HG03025 (cell line): ENCODE results near the gene ASMTL.
"Not testable (repeated sequence)": the region's sequence is repeated elsewhere in the genome, so short reads cannot be mapped to it uniquely, and the experiment has no call there.

ENCODE experiments used
- ATAC-seq: cut with Tn5 transposase; IDR thresholded peaks from one replicate; pipeline ENCODE4 v1.9.1; 2021; ENCODE audit warnings: mild to moderate bottlenecking, moderate library complexity; ENCODE audit not compliant: unreplicated experiment, low FRiP score

ASMTL gene, protein sequence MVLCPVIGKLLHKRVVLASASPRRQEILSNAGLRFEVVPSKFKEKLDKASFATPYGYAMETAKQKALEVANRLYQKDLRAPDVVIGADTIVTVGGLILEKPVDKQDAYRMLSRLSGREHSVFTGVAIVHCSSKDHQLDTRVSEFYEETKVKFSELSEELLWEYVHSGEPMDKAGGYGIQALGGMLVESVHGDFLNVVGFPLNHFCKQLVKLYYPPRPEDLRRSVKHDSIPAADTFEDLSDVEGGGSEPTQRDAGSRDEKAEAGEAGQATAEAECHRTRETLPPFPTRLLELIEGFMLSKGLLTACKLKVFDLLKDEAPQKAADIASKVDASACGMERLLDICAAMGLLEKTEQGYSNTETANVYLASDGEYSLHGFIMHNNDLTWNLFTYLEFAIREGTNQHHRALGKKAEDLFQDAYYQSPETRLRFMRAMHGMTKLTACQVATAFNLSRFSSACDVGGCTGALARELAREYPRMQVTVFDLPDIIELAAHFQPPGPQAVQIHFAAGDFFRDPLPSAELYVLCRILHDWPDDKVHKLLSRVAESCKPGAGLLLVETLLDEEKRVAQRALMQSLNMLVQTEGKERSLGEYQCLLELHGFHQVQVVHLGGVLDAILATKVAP

DNA sequence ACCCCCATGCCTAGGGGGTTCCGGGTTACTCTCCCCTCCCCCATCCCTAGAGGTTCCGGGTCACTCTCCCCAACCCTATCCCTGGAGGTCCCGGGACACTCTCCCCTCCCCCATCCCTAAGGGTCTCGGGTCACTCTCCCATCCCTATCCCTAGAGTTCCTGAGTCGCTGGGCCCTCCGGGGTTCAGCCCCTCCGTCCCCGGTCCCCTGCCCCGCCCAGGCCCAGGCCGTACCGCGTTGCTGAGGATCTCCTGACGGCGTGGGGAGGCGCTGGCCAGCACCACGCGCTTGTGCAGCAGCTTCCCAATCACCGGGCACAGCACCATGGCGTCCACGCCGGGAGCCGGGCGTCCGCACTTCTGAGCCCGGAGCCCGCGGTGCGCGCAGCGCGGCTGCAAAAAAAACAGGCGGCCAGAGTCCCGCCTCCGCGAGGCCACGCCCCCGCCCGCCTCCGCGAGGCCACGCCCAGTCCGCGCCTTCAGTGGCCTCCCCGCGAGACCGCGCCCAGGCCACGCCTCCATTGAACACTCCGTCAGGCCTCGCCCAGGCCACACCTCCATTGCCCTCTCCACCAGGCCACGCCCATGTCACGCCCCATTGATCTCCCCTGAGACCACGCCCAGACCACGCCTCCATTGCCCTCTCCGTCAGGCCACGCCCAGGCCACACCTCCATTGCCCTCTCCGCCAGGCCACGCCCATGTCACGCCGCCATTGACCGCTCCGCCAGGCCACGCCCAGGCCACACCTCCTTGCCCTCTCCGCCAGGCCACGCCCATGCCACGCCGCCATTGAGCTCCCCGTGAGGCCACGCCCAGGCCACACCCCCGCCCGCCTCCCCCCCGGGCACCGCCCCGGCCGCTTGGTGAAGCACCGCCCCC is at the start of gene ASMTL:
ASMTL (minus strand) TSS at position 394 of the 879 bp plus-strand sequence; CDS start at position 325, 69 bp downstream.
- peak; percentile 67 for ATAC-seq

DNA sequence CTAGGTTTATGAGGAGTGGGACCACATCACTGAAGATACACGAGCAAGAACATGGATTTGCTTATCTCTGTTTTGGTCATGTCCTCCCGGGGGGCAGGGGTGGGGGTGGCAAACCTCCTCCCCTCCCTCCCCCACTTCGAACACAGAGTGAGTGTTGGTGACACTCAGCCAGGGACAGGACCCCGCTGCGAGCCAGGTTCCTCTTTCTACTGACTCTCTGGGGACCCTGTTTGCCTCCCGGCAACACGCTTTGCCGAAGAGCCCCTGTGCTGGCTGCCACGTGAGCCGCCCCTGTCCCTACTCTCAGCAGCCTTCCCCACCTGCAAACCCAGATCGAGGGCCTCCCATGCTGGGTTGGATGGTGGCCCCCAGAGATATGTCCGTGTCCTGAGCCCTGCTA is 49.5 kb upstream of the ASMTL start:
- no peak for ATAC-seq

DNA sequence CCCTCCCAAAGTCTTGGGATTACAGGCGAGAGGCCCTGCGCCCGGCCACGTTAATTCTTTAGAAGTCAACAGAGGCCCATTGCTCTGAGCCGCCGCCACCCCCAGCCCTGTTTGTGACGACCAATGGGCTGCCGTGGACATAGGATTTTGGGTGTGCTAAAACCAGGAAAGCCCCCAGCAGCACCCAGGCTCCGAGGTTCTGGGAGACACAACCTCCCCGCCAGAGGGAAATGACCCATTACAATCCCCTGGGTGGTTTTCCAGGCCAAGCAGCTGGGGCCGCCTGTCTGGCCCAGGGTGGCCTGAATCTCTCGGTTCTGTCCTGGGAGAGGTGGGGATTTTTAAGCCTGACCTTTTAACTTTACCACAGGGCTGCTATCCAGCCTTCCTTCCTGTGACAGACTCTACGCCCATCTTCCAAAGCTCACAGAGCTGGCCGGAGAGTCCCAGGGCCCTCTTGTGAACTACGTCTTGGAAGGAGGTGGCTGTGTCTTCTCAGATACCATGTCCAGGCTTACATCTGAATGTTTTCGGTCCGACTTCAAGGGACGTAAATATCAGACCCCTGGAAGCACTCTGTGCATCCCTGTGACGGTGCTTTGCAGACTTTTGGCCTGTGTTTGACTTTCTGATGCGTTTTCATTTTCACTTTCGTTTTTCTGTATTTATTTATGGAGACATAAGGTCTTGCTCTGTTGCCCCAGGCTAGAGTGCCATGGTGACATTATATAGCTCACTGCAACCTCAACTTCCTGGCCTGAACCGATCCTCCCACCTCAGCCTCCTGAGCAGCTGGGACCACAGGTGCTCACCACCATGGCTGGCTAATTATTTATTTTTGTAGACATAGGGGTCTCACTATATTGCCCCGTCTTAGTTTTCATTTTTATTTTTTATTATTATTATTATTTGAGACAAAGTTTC is 48.3 kb upstream of the ASMTL start:
- ATAC-seq = peak; percentile 51

DNA sequence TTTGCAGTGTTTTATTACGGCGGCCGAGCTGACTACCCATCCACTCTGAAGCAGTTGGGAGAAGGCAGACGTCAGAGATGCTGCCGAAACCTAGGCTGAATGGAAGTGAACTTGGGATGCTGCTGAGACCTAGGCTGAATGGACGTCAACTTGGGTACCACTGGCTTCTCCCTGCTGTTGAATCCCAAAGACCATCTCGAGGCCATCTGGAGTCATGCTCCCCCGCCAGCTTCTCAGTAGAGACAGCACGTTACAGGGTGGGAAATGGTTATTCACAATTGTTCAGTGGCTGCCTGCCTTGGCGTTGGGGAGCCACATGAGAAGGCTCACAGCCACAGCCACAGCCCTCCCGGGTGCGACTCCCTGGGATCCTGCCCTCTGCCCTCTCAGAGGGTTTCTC is 43.4 kb upstream of the ASMTL start:
- ATAC-seq = no peak

DNA sequence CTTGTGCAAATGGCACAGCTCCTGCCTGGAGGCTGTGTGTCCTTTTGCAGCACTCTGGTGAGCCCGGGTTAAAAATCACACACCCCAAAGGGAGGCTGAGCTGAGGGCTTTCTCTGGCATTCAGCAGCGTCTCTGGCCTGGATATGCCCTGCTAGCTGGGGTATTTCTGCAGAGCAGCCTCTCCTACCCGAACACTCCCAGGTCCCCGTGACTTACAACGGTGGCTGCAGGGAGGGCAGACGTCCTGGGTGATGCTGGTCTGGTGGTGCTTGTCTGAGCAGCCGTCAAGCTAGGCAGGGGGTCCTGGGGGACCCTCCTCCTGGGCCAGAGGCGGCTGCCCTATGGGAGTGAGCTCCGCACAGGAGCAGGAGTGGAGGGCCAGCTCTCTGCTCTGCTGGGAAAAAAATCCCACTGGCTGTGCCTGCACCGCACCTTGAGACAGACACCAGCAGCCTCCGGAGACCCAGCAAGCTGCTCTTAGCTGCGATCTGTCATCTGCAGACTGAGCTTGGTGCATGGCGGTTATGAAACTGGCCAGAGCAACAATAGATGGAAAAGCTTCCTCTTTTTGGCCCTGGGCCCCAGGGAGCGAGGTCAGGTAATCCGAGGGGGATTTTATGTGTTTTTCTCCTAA is 41.3 kb upstream of the ASMTL start:
- ATAC-seq = peak; percentile 42

DNA sequence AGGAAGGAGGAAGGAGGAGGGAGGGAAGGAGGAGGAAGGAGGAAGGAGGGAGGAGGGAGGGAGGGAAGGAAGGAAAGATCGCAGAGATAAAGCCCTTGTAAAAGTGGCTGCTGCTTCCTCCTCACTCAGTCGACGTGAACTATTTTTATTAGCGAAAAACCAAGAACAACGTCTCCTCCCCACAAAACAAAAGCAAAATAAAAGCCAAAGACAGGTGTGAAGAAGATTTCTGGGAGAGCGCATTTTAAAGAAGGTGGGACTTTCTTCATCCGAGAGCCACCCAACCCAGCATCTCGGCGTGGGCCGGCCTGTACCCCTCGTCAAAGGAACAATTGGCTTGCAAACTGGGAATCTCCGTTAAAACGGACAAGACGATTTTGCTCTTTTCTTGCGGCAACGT is 40.7 kb upstream of the ASMTL start:
- no peak for ATAC-seq

DNA sequence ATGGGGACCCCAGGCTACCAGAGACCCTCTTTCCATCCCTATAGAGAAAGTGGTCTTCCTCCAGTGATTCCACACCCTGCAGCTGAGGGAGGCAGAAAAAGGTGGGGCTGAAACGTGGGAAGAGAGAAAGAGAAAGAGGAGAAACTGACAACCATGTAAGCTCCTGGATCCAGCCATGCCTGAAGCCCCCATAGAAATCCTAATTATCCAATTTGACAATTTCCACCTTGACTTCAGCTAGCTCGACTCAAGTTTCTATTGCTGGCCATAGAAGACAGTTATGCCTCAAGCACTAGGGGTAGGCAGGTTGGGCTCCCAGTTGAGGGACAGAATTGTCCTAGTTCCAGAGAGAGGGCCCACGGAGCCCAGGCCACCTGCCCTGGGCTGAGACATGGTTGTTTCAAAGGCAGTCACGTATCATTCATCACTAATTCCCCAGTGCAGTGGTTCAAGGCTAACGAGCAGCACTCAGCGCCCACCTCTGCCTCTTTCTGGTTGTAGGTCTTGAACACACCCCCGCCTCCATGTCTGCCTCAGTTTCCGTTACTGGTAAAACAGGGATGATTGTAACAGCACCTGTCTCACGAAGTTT is 39.8 kb upstream of the ASMTL start:
- ATAC-seq = no peak

DNA sequence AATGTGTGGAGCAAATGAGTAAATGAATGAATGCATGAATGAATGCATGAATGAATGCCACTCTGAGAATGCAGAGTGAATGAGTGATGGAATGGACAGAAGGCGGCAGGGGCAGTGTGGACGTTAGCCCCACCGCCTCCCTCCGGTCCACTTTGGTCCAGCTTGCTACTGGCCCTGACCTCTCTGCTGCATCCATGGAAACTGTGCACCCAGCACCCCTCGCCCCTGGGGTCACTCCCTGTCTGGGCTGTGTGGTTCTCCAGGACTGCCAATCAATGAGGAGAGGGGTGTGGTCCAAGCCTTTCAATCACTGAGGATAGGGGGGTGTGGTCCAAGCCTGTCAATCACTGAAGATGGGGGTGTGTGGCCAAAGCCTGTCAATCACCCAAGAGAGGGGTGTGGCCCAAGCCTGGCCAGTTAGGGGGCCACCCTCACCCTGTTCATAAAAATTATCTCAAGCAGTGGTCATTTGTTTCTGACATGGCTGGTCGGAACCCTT is 39.2 kb upstream of the ASMTL start:
- peak; percentile 59 for ATAC-seq

DNA sequence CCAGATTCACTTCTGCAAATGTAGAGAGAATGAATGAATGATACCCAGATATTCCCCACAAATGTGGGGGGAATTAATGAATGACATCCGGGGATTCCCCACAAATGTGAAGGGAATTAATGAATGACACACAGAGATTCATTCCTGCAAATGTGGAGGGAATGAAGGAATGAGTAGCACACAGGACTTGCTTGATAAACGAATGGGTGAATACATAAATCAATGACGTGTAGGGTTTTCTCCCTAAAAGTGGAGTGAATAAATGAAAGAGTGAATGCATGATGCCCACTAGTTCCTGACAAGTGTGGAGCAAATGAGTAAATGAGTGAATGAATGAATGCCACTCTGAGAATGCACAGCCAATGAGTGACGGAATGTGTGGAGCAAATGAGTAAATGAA is 38.5 kb upstream of the ASMTL start:
- not testable (repeated sequence) for ATAC-seq

DNA sequence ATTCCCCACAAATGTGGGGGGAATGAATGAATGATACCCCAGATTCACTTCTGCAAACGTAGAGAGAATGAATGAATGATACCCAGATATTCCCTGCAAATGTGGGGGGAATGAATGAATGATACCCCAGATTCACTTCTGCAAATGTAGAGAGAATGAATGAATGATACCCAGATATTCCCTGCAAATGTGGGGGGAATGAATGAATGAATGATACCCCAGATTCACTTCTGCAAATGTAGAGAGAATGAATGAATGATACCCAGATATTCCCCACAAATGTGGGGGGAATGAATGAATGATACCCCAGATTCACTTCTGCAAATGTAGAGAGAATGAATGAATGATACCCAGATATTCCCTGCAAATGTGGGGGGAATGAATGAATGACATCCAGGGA is 38.0 kb upstream of the ASMTL start:
- ATAC-seq = not testable (repeated sequence)

DNA sequence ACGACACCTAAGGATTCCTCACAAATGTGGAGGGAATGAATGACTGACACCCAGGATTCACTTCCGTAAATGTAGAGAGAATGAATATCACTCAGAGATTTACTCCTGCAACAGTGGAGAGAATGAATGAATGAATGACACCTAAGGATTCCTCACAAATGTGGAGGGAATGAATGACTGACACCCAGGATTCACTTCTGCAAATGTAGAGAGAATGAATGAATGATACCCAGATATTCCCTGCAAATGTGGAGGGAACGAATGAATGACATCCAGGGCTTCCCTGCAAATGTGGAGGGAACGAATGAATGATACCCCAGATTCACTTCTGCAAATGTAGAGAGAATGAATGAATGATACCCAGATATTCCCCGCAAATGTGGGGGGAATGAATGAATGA is 36.6 kb upstream of the ASMTL start:
- ATAC-seq = not testable (repeated sequence)

DNA sequence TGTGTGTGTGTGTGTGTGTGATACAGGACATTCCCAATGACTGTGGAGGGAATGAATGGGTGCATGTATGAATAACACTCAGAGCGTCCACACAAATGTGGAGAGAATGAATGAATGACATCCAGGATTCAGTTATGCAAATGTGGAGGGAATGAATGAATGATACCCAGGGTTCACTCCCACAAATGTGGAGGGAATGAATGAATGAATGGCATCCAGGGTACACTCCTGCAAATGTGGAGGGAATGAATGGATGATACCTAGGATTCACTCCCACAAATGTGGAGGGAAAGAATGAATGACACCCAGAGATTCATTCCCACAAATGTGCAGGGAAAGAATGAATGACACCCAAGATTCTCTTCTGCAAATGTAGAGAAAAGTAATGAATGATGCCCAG is 36.0 kb upstream of the ASMTL start:
- ATAC-seq = no peak

DNA sequence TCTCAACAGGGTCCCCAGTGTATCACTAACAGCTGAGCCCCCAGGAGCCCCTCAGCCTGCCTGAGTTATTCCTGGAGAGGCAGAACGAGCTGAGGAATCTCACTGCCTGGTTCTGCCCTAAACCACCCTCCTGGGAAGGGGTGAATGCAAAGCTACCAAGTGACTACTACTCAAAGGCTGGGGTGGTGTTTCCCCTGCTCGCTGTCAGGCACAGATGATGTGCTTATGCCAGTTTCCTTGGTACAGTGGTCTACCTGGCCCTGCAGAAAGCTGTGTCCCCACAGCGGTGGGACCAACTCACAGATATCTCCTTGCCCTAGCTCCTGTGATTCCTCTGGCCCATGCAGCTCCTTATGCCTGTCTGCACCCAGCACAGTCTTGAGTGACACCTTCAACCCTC is 35.4 kb upstream of the ASMTL start:
- ATAC-seq = no peak

DNA sequence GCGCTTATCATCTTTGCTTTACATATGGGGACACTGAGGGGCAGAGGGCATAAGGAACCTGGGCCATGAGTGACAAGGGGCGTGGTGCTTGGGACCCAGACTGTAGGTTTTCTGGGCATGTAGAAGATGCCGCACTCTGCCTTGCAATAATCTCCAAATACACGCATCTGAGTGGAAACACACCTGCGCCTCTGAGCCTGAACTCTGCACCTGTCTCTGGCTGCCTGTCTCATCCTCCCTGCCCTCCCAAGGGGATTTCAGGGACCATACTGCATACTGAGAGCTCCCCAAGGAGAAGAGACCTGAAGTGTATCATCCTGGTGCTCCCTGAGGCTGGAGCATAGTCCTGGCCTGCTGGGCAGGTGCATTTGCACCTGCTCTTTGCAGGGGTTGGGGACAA is 34.7 kb upstream of the ASMTL start:
- ATAC-seq = no peak

DNA sequence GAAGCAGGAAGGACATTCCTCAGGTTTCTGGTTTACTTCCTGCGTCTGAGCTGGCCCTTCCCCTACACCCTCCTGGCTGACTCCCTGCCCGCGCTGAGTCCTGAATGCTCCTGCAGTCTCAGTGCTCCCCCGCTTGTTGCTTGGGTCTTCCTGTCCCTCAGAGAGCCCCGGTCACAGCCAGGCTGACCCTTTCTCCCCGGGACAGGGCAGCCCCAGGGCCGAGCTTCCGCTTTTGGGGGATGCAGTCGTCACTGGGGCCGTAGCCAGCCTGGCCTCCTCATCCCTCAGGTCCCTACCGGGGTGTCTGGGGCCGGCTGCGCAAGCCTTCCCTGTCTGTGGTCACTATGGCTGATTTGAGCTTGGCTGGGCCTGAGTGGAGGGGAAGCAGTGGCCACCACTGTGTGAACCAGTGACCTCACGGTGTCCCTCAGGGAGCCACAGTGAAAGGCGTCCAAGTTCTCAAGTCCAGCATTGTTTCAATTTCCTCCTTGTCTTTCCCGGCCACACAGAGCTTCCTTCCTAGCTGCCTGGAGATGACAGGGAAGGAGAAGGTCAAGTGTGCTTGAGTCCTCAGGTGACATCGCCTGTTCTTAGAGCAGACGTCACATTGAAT is 34.1 kb upstream of the ASMTL start:
- ATAC-seq = no peak

DNA sequence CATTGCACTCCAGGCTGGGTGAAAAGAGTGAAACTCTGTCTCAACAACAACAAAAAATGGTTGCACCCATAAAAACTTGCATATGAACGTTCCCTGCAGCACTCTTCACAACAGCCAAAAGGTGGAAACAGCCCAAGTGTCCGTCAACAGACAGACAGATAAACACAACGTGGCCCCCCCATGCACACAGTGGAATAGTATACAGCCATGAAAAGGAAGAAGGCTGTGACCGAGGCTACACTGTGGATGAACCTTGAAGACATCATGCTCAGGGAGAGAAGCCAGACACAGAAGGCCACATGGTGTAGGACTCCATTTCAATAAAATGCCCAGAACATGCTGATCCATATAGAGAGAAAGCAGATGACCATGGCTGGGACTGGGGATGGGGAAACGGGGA is 33.5 kb upstream of the ASMTL start:
- no peak for ATAC-seq

DNA sequence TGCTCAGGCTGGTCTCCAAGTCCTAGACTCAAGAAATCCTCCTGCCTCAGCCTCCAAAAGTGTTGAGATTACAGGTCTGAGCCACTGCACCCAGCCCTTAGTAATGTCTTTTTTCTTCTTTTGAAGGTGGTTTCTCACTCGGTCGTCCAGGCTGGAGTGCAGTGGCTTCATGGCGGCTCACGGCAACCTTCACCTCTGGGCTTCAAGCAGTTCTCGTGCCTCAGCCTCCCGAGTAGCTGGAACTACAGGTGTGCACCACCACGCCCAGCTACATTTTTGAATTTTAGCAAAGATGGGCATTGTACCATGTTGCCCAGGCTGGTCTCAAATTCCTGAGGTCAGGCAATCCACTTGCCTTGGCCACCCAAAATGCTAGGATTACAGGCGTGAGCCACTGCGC is 32.3 kb upstream of the ASMTL start:
- no peak for ATAC-seq

DNA sequence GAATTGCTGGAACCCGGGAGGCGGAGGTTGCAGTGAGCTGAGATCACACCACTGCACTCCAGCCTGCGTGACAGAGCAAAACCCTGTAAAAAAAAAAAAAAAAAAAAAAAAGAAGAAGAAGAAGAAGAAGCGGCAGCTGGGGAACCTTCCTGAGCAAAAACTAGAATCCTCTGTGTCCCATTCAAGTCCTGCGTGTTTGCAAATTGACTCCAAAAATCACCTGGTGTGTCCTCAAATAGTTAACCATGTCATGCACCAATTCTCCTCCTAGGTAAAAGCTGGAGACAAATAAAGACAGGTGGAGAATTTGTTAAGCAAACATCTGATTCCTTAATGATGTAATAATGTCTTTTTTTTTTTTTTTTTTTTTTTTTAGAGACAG is 31.9 kb upstream of the ASMTL start:
- no peak for ATAC-seq
